ENCODE data around the gene LRRC8B.

DNA sequence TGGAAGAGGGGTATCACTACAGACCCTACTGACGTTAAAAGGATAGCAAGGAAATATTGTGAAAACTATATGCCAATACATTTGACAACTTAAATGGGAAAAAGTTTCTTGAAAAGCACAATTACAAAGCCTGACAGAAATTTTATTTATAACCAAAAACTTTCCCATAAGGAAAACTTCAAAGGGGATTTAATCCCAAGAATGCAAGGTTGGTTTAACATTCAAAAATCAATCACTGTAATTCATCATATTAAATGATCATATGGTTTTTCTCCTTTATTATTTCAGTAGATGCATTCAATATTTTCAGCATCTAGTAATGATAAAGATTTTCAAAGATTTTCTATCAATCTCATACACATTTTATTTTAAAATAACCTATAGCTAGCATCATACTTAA, 121.6 kb downstream of the LRRC8B start:
- TF ChIP-seq, protein P1, sequence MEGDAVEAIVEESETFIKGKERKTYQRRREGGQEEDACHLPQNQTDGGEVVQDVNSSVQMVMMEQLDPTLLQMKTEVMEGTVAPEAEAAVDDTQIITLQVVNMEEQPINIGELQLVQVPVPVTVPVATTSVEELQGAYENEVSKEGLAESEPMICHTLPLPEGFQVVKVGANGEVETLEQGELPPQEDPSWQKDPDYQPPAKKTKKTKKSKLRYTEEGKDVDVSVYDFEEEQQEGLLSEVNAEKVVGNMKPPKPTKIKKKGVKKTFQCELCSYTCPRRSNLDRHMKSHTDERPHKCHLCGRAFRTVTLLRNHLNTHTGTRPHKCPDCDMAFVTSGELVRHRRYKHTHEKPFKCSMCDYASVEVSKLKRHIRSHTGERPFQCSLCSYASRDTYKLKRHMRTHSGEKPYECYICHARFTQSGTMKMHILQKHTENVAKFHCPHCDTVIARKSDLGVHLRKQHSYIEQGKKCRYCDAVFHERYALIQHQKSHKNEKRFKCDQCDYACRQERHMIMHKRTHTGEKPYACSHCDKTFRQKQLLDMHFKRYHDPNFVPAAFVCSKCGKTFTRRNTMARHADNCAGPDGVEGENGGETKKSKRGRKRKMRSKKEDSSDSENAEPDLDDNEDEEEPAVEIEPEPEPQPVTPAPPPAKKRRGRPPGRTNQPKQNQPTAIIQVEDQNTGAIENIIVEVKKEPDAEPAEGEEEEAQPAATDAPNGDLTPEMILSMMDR (IDR thresholded peaks at IDR 0.05): no peak
- TF ChIP-seq POLR2A (IDR thresholded peaks at IDR 0.05; ENCODE audit: low read depth) (no peak), EP300 (IDR thresholded peaks at IDR 0.05) (no peak)
